ENCODE measurements around the gene BROX.
"Not testable (repeated sequence)": the region's sequence is repeated elsewhere in the genome, so short reads cannot be mapped to it uniquely, and the experiment has no call there.

BROX gene

DNA sequence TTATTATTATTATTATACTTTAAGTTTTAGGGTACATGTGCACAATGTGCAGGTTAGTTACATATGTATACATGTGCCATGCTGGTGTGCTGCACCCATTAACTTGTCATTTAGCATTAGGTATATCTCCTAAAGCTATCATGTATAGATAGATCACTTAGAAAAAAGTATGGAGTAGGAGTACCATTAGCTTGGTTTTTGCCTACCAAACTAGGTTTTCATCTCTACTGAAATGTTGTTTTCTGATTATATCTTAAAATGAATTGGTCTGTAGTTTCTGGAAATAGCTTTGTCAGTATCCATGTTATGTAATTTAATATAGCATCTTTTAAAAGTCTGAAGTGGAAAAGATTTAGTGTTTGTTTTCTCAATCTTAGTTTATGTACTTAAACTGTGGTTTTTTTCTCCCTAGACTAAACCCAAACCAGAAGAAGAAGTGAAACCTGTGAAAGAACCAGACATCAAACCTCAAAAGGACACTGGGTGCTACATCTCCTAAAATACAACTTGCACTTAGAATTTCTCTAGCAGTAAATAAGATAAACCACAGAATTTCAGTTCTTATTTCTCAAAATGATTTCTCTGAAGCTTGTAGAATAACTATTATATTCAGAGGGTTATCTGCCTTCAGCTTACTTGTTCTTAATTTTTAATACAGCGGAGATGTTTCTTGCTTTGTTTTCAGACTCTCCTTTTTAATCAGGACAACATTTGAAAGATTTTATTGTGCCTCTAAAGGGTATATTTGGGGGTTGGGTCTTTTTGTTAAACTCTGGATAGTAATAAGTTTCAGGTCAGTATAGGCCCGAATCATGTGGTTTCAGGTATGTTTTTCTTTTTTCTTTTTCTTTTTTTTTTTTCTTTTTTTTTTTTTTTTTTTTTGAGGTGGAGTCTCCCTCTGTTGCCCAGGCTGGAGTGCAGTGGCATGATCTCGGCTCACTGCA, 20.1 kb downstream of the BROX start:
- no peak for DNase-seq

DNA sequence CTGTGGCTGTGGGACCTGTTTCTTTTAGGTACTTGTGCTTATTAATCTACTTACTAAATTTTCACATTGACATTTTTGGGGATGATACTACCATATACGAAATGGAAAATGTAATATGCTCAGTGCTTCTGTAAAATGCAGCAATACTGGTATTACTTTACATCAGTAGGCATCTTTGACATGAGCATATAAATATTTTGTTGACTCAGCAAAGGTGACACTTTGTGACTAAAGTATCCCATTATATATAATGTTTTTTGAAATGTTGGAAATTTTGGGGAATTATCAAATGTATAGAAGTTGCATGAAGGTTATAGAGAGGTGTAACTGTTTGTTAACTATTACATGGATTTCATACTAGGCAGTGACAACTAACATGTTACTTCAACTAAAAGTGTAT, 22.4 kb downstream of the BROX start:
- DNase-seq = no peak

DNA sequence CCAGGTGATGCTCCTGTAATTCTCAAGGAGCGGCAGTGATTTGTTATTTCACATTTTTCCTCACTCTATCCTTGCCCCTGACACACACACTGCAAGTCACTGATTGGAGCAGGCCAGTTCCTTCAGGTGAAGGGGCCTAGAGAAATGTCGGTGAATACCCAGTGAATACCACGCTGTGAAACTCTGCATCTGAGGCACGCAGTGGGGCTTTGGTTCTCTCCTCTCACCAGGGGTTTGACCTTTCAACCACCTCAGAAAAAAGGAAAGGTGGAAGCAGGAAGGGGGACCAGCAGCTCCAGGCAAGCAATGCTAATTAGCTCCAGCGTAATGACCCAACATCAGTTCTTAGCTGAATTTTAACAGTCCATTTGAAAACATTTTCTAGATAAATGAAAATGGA, 24.1 kb downstream of the BROX start:
- no peak for DNase-seq

DNA sequence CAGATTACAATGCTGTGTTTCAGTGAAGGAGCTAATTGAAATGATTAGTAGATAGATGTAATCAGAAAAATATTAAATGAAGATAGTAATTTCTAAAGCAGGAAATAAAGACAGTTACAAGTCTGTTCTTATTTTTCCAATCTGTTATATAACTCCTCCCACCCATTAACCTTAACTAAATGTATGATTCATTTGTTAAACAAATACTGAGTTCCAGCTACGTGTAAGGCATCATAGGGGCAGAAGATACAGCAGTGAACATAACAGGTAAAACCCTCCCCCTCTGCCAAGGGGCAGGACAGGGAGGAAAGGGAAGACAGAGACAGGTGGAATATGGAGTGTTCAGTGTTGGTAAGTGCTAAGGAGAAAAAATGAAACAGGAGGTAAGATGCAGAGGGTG, 24.6 kb downstream of the BROX start, which contains the start of gene FAM177B:
Gene FAM177B (plus strand): TSS at position 231 of the 400 bp plus-strand sequence. CDS start 9,344 bp downstream, outside the sequence.
- DNase-seq = no peak

DNA sequence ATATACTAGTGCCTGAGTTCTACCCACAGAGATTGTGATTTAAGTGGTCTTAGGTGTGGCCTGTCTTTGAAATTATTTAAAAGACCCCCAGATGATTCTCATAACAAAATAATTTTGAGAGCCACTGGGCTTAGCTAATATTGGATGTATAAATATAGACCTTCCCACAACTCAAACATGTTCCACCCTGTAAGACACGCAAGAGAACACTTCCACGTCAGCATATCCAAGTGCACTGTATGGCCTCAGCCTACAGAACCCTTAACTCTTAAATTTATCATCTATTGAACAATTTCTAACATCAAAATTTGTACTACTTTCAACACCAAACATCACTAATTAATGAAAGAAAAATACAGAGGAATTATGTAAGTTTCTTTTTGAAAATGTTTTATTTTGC, 27.1 kb downstream of the BROX start:
- no peak for DNase-seq

DNA sequence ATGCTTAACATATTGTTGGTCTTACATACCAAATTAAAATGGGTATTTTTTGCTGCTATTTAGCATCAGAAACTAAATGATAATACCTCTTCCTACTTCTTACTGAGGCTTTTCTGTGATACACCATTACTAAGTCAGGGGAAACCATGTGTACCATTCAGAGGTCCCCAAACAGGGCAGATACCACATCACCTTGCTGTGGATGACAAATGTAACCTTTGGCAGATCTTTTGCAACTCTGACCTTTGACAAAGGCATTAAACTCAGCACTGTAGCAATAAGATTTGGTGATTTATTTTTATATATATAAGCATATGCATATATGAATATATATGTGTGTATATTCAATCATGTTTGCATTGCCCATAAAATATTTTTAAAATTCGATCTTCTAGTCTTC, 27.6 kb downstream of the BROX start:
- no peak for DNase-seq

DNA sequence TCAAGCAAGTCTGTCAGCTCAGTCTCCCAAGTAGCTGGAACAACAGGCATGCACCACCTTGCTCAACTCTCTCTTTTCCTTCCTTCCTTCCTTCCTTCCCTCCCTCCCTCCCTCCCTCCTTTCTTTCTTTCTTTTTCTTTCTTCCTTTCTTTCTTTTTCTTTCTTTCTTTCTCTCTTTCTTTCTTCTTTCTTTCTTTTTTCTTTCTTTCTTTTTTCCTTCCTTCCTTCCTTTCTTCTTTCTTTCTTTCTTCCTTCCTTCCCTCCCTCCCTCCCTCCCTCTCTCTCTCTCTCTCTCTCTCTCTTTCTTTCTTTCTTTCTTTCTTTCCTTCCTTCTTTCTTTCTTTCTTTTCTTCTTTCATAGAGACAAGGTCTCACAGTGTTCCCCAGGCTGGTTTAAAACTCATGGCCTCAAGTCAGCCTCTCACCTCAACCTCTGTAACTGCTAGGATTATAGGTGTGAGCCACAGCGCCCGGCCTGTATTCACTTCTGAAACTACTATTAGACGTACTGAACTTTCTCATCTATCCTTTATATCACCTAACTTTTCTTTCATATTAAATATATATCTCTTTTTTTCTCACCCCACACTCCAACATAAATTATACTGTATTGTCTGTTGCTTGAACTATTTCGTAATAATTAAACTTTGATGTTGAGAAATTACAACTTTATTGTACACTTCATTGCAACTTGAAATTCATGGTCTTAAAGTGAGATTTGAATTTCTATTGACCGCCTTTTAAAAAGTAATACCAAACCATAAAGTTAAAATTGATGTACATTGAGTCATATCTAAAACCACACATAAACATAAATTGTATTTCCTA, 29.5 kb downstream of the BROX start:
- not testable (repeated sequence) for DNase-seq

DNA sequence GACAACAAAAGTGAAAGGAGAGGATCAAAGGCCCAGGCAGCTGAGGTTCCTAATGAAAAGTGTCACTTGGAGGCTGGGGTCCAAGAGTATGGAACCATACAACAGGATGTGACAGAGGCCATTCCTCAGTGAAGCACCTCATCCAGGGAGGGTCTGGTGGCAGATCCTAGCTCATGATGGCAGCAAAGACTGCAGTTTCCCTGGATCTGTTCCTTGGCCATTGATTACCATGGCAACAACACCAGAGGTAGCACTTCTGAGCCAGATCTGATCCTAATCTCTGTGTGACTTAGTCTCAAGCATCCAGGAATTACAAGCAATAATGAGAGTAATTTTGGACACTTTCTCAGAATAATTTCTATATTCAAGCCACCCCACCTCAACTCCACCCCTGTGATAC, 37.6 kb downstream of the BROX start:
- DNase-seq = no peak

DNA sequence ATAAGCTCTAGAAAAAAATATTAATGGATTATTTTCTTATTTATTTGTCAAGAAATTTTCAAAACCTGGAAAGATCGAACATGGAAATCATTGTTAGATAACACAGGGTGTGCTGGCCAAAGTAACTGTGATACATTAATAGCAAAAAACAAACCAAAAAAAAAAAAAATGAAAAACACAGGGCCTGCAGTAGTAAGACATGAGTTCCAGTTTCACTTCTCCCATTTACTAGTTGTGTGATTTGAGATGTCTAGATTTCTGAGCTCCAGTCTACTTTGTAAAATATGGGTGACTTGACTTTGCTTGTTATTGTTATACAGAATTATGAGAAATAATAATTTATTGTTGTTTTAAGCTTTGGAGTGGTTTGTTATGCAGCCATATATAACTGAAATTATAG, 38.3 kb downstream of the BROX start:
- DNase-seq = no peak

DNA sequence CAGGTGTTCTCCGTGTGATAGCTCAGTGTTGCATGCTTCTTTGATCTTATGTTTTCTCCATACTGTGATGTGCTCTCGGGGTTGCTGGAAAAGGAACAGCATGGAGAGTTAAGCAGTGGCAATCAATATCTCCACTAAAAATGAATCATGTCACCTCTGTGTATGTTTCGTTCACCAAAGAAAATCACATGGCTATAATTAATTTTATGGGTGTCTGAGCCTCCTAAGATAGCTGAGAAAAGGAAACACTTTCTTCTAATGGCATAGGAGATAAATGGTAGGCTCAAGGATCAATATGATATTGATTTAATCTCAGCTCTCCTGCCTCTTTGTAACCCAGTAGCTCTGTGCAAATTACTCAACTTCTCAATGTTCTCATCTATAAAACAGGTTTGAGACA, 38.9 kb downstream of the BROX start:
- no peak for DNase-seq

DNA sequence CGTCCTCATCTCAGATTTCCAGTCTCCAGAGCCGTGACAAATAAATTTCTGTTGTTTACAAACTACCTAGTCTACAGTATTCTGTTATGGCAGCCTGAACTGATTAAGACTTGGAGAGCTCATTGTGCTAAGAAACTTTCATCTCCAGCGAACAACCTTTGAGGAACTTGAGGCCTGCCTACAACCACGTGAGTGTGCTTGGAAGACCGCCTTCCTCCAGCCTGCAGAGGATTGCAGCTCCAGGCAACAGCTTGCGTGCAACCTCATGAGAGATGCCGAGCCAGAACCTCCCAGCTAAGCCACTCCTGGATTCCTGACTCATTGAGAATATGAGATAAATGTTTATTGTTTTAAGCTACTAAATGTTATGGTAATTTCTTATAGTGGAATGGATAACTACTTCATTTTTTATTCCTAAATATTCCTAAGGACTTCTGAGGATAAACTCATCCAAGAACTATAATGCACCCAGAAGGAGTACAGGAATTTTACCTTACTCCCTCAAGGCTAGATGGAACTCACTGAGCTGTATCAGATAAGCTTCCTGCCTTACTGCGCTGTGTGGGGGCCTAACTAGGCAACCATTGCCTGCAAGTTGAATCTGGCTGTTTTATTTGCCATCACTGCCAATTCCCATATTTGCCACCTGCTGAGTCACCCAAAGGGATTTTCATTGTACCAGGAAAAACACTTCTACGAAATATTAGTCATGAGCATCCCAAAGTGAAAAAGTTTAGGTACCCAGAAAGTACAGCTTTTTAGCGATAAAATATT, 42.2 kb downstream of the BROX start:
- DNase-seq = no peak

DNA sequence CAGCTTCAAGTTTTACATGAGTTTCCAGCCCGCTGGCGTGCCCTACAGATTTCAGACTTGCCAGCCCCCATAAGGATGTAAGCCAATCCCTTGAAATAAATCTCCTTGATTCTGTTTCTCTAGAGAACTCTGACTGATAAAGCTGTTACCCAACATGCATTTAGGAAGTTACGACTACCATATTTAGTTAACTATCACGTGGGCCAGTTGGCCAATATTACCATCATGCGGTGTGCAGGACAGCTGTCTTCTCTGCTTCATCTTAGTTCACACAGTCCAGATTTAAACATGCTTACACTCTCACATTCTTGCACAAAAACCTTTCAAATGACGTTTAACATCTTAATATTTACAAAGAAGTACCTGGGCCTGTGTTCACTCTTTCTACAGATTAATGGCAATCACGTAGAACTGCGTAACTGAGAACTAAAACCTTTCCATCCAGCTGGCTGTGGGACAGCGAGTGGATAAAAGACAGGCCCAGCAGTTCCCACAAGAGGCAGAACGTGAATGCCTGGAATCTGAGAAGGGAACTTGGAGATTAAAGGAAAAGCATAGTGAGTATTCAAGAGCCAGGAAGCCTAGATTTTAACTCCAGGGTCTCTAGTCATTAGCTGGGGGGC, 45.4 kb downstream of the BROX start:
- DNase-seq = no peak

DNA sequence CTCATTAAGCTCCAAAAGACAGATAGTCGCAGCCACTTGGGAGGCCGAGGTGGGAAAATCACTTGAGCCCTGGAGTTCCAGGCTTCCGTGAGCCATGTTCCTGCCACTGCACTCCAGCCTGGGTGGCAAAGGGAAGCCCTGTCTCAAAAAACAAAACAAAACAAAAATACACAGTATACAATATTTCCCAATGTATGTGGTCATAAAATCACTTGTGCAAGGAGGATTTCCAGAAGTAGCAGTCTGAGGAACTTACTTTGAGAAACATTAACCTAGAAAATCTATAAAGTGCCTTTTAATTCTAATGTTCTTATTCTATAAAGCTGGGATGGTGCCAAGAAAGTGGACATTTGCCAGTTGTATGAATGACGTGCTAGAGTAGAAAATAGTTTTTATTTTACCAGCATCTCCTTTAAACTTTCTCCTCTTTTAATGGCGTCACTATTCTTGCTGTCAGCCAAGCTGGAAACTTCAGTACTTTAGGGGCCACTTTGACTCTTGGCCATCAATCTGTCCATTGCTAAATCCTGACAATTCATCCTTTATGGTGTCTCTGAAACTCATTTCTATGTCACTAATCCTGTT, 47.2 kb downstream of the BROX start:
- no peak for DNase-seq

DNA sequence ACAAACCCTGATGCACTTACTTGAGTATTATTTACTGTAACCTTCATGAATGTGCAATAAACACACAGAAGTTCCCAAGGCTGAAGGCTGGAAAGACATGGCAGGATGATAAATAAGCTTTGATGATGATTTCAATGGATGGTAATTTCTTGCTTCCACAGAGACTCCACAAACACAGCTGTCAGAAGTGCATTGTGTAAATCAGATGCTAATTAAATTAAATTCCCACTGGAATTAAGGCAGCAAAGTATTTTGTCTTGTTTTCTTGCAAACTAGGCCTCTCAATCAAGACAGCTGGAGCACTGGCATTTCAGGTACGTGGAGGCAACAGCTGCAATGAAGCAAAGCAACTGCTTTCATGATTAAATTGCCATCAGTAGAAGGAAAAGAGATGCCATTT, 48.7 kb downstream of the BROX start:
- DNase-seq = no peak

DNA sequence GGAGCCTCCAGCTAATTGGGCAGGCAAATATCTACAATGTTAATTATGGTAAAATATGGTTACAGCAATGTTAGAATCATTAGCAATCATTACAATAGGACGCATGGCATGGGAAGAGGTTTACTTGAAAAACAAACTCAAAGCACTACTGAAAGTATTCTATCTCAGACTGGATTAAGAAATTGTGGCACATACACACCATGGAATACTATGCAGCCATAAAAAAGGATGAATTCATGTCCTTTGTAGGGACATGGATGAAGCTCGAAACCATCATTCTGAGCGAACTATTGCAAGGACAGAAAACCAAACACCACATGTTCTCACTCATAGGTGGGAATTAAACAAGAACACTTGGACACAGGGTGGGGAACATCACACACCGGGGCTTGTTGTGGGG, 49.8 kb downstream of the BROX start:
- DNase-seq = not testable (repeated sequence)

DNA sequence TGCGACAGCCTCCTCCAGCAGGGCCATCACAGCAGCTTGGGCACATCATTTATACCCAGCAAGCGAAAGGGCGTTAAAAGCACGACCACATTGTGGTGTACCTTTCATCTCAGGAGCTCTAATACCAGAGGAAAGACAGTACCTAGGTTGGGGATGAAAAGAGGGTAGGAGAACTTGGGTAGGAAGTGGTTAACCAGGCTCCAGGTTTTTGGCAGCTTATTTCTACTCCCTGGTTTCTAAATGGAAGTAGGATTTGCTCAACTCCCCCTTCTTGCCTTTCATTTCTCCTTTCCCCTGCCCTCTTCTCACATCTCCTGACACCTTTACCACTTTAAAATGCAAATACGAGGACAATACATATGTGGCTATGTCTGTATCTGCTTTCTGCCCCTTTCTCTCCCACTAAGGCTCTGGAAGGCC, 54.8 kb downstream of the BROX start:
- no peak for DNase-seq

DNA sequence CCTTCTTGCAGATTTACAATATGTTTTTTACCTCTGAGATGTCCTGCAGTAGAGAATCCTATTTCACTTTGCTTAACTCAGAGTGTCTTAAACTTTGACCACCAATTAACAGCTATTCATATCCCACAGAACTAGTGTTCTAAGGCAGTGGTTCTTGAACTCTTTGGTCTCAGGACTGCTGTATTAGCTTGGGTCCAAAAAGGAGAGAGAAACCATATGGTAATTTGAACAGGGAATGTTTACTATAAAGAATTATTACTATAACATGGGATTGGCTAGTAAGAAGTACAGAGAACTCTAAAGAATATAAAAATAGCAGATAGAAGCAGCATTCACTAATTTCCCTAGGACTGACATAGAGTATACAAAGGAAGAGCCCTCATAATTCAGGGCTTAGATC, 56.2 kb downstream of the BROX start:
- DNase-seq = no peak

DNA sequence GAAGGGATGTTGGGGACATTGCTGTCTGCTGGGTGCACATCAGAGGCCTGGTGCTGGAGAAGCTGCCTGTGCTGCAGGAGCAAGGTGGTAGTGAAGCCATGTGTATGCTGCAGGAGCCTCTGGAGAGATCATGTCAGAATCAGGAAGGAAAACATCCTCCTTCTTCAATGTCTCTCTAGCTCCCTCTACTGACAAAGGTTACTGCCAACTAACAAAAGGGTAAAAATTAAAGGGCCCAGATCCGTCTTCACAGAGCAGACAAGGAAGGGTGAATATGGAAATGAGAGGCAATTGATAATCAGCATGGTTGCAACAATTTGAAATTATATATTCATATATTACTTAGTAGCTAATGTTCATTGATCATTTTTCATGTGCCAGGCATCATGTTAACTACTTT, 56.8 kb downstream of the BROX start:
- no peak for DNase-seq

DNA sequence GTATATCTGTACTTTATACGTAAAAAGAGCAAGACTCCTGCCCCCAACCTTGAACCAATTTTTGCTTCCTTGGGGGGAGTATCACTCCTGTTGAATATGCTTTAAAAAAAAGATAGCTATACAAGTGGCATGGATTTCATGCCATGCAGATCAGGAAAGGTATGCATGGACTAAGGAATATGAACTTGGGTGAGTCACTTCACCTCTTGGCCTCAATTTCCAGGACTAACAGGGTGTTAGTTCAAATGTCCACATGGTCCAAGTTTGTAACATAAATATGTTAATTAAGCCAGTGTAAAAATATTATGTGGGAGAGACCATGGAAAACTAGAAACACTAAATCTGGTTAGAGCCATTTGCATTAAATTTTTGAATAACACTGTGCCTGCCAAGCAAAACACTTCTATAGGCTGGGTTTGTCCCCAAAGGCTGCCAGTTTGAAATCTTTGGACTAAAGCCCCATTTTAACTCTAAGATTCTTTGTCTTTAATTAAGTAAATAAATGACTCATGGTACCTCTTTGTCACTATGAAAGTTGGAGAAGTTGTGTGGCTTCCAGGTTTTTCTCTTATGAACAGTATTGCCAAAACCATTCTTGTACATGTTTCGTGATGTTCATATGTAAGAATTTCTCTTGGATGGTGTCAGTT, 57.7 kb downstream of the BROX start:
- DNase-seq = no peak

DNA sequence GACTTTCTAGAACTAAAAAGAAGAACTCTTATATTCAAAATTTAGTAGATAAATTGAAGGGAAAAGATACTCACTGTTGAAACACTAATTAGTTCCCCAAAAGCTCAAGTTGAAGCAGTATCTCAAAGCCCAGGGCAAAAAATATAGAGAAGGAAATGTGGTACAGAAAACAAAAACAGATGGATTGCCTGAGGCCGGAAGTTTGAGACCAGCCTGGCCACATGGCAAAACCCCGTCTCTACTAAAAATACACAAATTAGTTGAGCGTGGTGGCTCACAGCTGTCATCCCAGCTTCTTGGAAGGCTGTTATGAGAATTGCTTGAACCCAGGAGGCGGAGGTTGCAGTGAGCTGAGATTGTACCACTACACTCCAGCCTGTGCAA, 60.6 kb downstream of the BROX start:
- DNase-seq = no peak

DNA sequence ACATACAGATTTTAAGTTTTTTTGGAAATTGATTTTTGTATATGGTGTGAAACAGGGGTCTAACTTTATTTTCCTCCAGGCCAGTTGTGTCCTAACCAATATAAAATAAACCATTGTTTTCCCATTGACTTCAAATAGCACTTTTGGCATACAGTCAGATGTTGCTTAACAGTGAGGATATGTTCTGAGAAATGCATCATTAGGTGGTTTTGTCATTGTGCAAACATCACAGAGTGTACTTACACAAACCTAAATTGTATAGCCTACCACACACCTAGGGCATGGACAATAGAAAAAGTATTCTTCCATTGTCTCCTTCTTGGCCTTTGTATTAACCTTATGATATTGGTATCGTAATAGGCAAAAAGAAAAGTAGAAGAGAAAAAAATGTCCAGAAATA, 65.1 kb downstream of the BROX start:
- DNase-seq = no peak

DNA sequence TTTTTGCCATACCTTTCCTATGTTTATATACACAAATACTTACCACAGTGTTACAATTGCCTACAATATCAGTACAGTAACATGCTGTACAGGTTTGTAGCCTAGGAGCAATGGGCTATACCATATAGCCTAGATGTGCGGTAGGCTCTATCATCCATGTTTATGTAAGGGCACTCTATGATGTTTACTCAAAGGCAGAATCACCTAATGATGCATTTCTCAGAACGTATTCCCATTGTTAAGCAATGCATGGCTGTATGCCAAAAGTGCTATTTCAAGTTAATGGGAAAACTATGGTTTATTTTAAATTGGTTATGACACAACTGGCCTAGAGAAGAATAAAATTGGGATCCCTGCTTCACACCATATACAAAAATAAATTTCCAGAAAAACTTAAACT, 65.6 kb downstream of the BROX start:
- DNase-seq = no peak
